GM12878 (cell line): ENCODE measurements around the gene DUOX2. TPM values are rescaled to one million over a fixed set of nuclear protein-coding genes. Genes with fewer than 3 reads are reported as not detected.

Experiments
- ATAC-seq: fragments of 200-7000 bp; cut with Tn5 transposase; 3 replicates; pipeline ENCODE4 v1.9.1; 2020; ENCODE audit warnings: mild to moderate bottlenecking, moderate library complexity
- BruUV-seq: library from RNA; stranded (reverse); fragments of 400-500 nt; replicated peaks from 2 replicates; lab custom pipeline; 2021; lab: Mats Ljungman, UMichigan
- CTCF ChIA-PET: fragments of 300-600 bp; sonication (Branson Sonifier 250); formaldehyde crosslinking; extraction: SDS; loops from one replicate; lab custom pipeline; 2021; ENCODE audit warnings: inconsistent platforms; lab: Yijun Ruan, JAX
- POLR2A ChIA-PET: fragments of 350-600 bp; formaldehyde crosslinking; extraction: SDS; loops from one replicate; lab custom pipeline; 2021; ENCODE audit warnings: inconsistent platforms; lab: Charles Lee
- RAD21 ChIA-PET: fragments of 300-600 bp; sonication (Branson Sonifier 250); formaldehyde crosslinking; loops from one replicate; lab custom pipeline; 2023; ENCODE audit warnings: antibody characterized with exemption; ENCODE audit not compliant: unreplicated experiment; lab: Charles Lee
- SMC1A ChIA-PET: fragments of 300-600 bp; sonication (Branson Sonifier 250); formaldehyde crosslinking; loops from one replicate; lab custom pipeline; 2023; ENCODE audit not compliant: unreplicated experiment, uncharacterized antibody; lab: Charles Lee
- DNase-seq: peaks from one replicate; pipeline ENCODE4 v3.0.0-alpha.2; 2011; ENCODE audit warnings: low read depth, low spot score
- FAIRE-seq: peaks from 3 replicates; lab custom pipeline; 2011; peaks lifted over from hg19 to GRCh38; lab: Jason Lieb, UNC
- H2AFZ ChIP-seq: 2 replicates; pipeline ENCODE4 v1.6.0; 2011; ENCODE audit warnings: low read depth, low read length, control low read depth; ENCODE audit not compliant: control insufficient read depth
- H3K27ac ChIP-seq: 2 replicates; pipeline ENCODE4 v1.5.1; 2011; ENCODE audit warnings: control low read depth; ENCODE audit not compliant: control insufficient read depth, insufficient read depth
- H3K27me3 ChIP-seq, 2 experiments: replicated peaks in 1 of 2; 2 replicates each; pipeline versions ENCODE4 v1.6.0 to v1.6.1; 2011; ENCODE audit warnings: low read length in 1 of 2; ENCODE audit not compliant: control insufficient read depth in 2 of 2, insufficient read depth in 2 of 2
- H3K36me3 ChIP-seq, 2 experiments: 2 replicates each; pipeline ENCODE4 v1.5.1; 2011; ENCODE audit warnings: low read length in 1 of 2; ENCODE audit not compliant: control insufficient read depth in 2 of 2, insufficient read depth in 2 of 2
- H3K4me1 ChIP-seq: 2 replicates; pipeline ENCODE4 v1.6.1; 2011; ENCODE audit warnings: mild to moderate bottlenecking, low read length, moderate library complexity, mixed read lengths; ENCODE audit not compliant: control insufficient read depth, insufficient read depth
- H3K4me2 ChIP-seq: 2 replicates; pipeline ENCODE4 v1.6.0; 2011; ENCODE audit warnings: control low read depth; ENCODE audit not compliant: control insufficient read depth, insufficient read depth
- H3K4me3 ChIP-seq: fragments of 200-600 bp; sonication (generic); 2 replicates; pipeline ENCODE4 v1.5.1; 2016
- H3K79me2 ChIP-seq: 2 replicates; pipeline ENCODE4 v1.6.0; 2011; ENCODE audit warnings: low read length; ENCODE audit not compliant: control insufficient read depth, insufficient read depth
- H3K9ac ChIP-seq: 2 replicates; pipeline ENCODE4 v1.8.0; 2011; ENCODE audit warnings: low read length, control low read depth, mixed read lengths; ENCODE audit not compliant: control insufficient read depth, insufficient read depth
- H3K9me3 ChIP-seq: replicated peaks from 3 replicates; pipeline ENCODE4 v1.5.1; 2011; ENCODE audit warnings: mild to moderate bottlenecking, low read length; ENCODE audit not compliant: control insufficient read depth, insufficient read depth
- H4K20me1 ChIP-seq: 2 replicates; pipeline ENCODE4 v1.6.0; 2011; ENCODE audit not compliant: control insufficient read depth, insufficient read depth
- BHLHE40 ChIP-seq, 2 experiments: fragments of 450-650 bp in 1 of 2; IDR thresholded peaks; 2 replicates each; pipeline ENCODE4 v1.6.1; 2011 to 2017; ENCODE audit warnings: low read depth in 2 of 2, borderline replicate concordance in 1 of 2, improper control_type of control experiment in 1 of 2, low read length in 1 of 2, mild to moderate bottlenecking in 1 of 2
- CBX3 ChIP-seq: fragments of 200-600 bp; sonication (generic); IDR thresholded peaks from 2 replicates; pipeline ENCODE4 v1.6.1; 2016; ENCODE audit warnings: low read depth, borderline replicate concordance
- CHD2 ChIP-seq: IDR thresholded peaks from 2 replicates; pipeline ENCODE4 v1.6.1; 2011; ENCODE audit warnings: low read depth, low read length, improper control_type of control experiment, borderline replicate concordance
- CREB1 ChIP-seq: IDR thresholded peaks from 2 replicates; pipeline ENCODE4 v1.6.1; 2012; ENCODE audit warnings: low read depth, mild to moderate bottlenecking, inconsistent platforms
- FOS ChIP-seq: IDR thresholded peaks from 3 replicates; pipeline ENCODE4 v1.6.1; 2011; ENCODE audit warnings: borderline replicate concordance; ENCODE audit not compliant: insufficient read length; ENCODE audit errors: extremely low read depth
- HDAC6 ChIP-seq: fragments of 200-600 bp; sonication (generic); IDR thresholded peaks from one replicate; pipeline ENCODE4 v1.8.0; 2017; ENCODE audit warnings: antibody characterized with exemption; ENCODE audit not compliant: unreplicated experiment
- MYB ChIP-seq: fragments of 150-350 bp; IDR thresholded peaks from 2 replicates; pipeline ENCODE4 v1.6.1; 2014; ENCODE audit warnings: mild to moderate bottlenecking, low read depth, low read length, borderline replicate concordance
- NFYA ChIP-seq: IDR thresholded peaks from 2 replicates; pipeline ENCODE4 v1.6.1; 2011; ENCODE audit warnings: low read depth, mild to moderate bottlenecking, low read length, improper control_type of control experiment, borderline replicate concordance
- POLR2AphosphoS2 ChIP-seq: IDR thresholded peaks from 2 replicates; pipeline ENCODE4 v1.6.1; 2011; ENCODE audit warnings: low read depth, mild to moderate bottlenecking, low read length, improper control_type of control experiment, moderate library complexity
- POLR2AphosphoS5 ChIP-seq: IDR thresholded peaks from 2 replicates; pipeline ENCODE4 v1.6.1; 2011; ENCODE audit warnings: mild to moderate bottlenecking, low read length, inconsistent platforms
- RCOR1 ChIP-seq: conservative IDR thresholded peaks from 2 replicates; pipeline ENCODE4 v1.6.1; 2012; ENCODE audit warnings: low read depth, low read length, improper control_type of control experiment
- RUNX3 ChIP-seq: IDR thresholded peaks from 2 replicates; pipeline ENCODE4 v1.6.1; 2012; ENCODE audit warnings: low read length, inconsistent platforms
- SIX5 ChIP-seq: IDR thresholded peaks from 2 replicates; pipeline ENCODE4 v1.6.1; 2011; ENCODE audit warnings: mild to moderate bottlenecking, low read depth, low read length, moderate library complexity; ENCODE audit not compliant: severe bottlenecking
- SMAD1 ChIP-seq: fragments of 450-650 bp; IDR thresholded peaks from 2 replicates; pipeline ENCODE4 v1.6.1; 2018; ENCODE audit warnings: mild to moderate bottlenecking, low read depth; ENCODE audit not compliant: partially characterized antibody
- SPI1 ChIP-seq: IDR thresholded peaks from 2 replicates; pipeline ENCODE4 v1.6.1; 2011; ENCODE audit warnings: low read depth, mild to moderate bottlenecking, low read length, moderate library complexity, borderline replicate concordance; ENCODE audit not compliant: insufficient read depth
- ZBED1 ChIP-seq: IDR thresholded peaks from 2 replicates; pipeline ENCODE4 v1.6.1; 2016; ENCODE audit warnings: borderline replicate concordance
- WGBS: methylation state at CpG from one replicate; pipeline ENCODE4 v1.1.6; 2016; ENCODE audit warnings: low lambda C conversion rate; ENCODE audit not compliant: insufficient replicate concordance, insufficient coverage; ENCODE audit errors: missing lambda C conversion rate; 5-methylcytosine and 5-hydroxymethylcytosine counted together
- in situ Hi-C: fragments of 300-500 bp; cut with MboI; formaldehyde crosslinking; loops from 9 replicates; pipeline ENCODE4 v1.14.3; 2018; ENCODE audit warnings: mixed read lengths
- intact Hi-C: fragments of 100-400 bp; cut with micrococcal nuclease; formaldehyde crosslinking; loops from one replicate; pipeline ENCODE4 v1.14.2; 2022; ENCODE audit not compliant: unreplicated experiment
- polyA plus RNA-seq, 11 experiments: library from polyadenylated mRNA; depleted of rRNA in 4 of 11; unstranded in 6 of 11; stranded (reverse) in 5 of 11; fragments of >200 nt; fragmentation: Nextera tagmentation in 4 of 11; fragmentation: Illumina TruSeq in 1 of 11; extraction: Ambion mirVana in 4 of 11; extraction: Trizol in 1 of 11; gene quantifications; 1 replicate in 1 of 11; 2 replicates in 10 of 11; pipeline versions ENCODE4 v1.2.1 to v1.2.3, GENCODE V29; 2011 to 2016; ENCODE audit warnings: inconsistent platforms in 2 of 11, missing spikeins in 2 of 11, low read depth in 1 of 11
- total RNA-seq, 4 experiments: library from RNA; depleted of rRNA in 3 of 4; stranded (reverse); fragments of >200 nt in 3 of 4; fragmentation: Illumina TruSeq in 1 of 4; extraction: Trizol in 1 of 4; gene quantifications; 2 replicates each; pipeline versions ENCODE4 v1.2.1 to v1.2.3, GENCODE V29; 2013 to 2021
- TF ChIP-seq, protein P1 (sequence below): IDR thresholded peaks from 2 replicates; pipeline ENCODE4 v1.6.1; 2011; ENCODE audit warnings: borderline replicate concordance, low read depth, mild to moderate bottlenecking, moderate library complexity, mixed read lengths, low read length; ENCODE audit not compliant: insufficient read depth; ENCODE audit errors: extremely low read length
- TF ChIP-seq, protein P2 (sequence below): fragments of 150-350 bp; IDR thresholded peaks from 2 replicates; pipeline ENCODE4 v1.6.1; 2014; ENCODE audit warnings: mild to moderate bottlenecking, low read depth, low read length

DUOX2 gene
- total and polyA plus RNA-seq, 10 of the 15 experiments (the other 5 are each of a cell fraction or from before 2014, with no cell fraction given), result 0.05 TPM; not detected in 9

DNA sequence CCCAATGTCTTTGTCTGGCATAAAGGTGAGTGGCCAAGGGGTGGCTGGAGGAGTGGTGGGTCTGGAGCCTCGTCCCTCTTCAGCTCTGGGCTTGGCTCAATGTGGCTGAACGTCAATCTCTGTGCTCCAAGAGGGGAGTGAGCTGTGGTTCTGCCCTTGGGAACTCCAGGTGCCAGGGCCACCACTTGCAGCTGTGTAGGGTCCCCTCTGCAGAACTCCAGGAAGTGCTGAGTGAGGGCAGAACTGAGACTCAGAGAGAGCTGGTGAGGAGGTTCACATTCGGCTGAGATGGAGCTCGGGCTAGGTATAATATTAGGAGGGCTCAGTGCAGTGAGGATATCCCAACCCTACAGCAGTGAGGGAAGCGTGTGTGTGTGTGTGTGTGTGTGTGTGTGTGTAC, 27.4 kb upstream of the DUOX2 start:
- in situ Hi-C loops, result no loop called here
- DNase-seq, result no peak
- Histone ChIP-seq H3K79me2 (no peaks in the 10 kb centered on the region), H3K27ac (no peak overlapping the region), H2AFZ (no peak overlapping the region), H4K20me1 (no peaks in the 10 kb centered on the region), H3K4me3 (no peak overlapping the region)
- 7% methylated on average over 5 of the region's 5 CpGs for WGBS
- ATAC-seq, result no peak
- BruUV-seq, result no TSS peak
- TF ChIP-seq NFYA, result no peak
- no peak for TF ChIP-seq ZBED1
- no peak for TF ChIP-seq CBX3
- TF ChIP-seq, protein P1, sequence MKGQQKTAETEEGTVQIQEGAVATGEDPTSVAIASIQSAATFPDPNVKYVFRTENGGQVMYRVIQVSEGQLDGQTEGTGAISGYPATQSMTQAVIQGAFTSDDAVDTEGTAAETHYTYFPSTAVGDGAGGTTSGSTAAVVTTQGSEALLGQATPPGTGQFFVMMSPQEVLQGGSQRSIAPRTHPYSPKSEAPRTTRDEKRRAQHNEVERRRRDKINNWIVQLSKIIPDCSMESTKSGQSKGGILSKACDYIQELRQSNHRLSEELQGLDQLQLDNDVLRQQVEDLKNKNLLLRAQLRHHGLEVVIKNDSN, result no peak
- TF ChIP-seq MYB, result no peak
- no peak for TF ChIP-seq RCOR1
- TF ChIP-seq POLR2AphosphoS5, result no peak
- TF ChIP-seq POLR2AphosphoS2, result no peak
- TF ChIP-seq CHD2, result no peak
- TF ChIP-seq SIX5, result no peak
- TF ChIP-seq SMAD1, result no peak
- TF ChIP-seq FOS, result no peak
- TF ChIP-seq RUNX3, result no peak
- TF ChIP-seq CREB1, result no peak
- no peak for TF ChIP-seq SPI1
- no peak for TF ChIP-seq BHLHE40 (IDR thresholded peaks at IDR 0.05; ENCODE audit: borderline replicate concordance in 1 of 2, low read depth in 2 of 2, low read length in 1 of 2)
- no peak for TF ChIP-seq HDAC6
- TF ChIP-seq, protein P2, sequence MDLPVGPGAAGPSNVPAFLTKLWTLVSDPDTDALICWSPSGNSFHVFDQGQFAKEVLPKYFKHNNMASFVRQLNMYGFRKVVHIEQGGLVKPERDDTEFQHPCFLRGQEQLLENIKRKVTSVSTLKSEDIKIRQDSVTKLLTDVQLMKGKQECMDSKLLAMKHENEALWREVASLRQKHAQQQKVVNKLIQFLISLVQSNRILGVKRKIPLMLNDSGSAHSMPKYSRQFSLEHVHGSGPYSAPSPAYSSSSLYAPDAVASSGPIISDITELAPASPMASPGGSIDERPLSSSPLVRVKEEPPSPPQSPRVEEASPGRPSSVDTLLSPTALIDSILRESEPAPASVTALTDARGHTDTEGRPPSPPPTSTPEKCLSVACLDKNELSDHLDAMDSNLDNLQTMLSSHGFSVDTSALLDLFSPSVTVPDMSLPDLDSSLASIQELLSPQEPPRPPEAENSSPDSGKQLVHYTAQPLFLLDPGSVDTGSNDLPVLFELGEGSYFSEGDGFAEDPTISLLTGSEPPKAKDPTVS, result no peak
- TF ChIP-seq, all 136 proteins: peak for 0
- H3K27me3 ChIP-seq, result peaks cover 0 to 2% of the 10 kb centered on the region in 2 experiments; a peak in 1 of 4 replicates
- POLR2A ChIA-PET, result no interaction called here
- no peak for FAIRE-seq
- H3K36me3 ChIP-seq, result no peaks in the 10 kb centered on the region
- CTCF ChIA-PET, result interaction anchor here (1.1 to 1.9 kb wide), 7 partner anchors 10 to 27 kb away, joined by 3 to 6 read pairs (median 4); no protein-coding TSS in a partner anchor
- no peak overlapping the region for H3K4me2 ChIP-seq
- no peak overlapping the region for H3K9ac ChIP-seq
- no peaks in the 10 kb centered on the region for H3K4me1 ChIP-seq
- RAD21 ChIA-PET, result no interaction called here
- H3K9me3 ChIP-seq, result no peaks in the 10 kb centered on the region
- intact Hi-C loops, result no loop called here
- SMC1A ChIA-PET, result interaction anchor here (1.4 kb wide), 1 partner anchor 17 kb away, joined by 4 read pairs; no protein-coding TSS in a partner anchor
